HG03439 (cell line): ENCODE results near the gene MAD2L2.

ENCODE experiments used
- ATAC-seq: cut with Tn5 transposase; IDR thresholded peaks from one replicate; pipeline ENCODE4 v1.9.1; 2021; ENCODE audit warnings: mild to moderate bottlenecking, moderate library complexity; ENCODE audit not compliant: unreplicated experiment

Gene MAD2L2

DNA sequence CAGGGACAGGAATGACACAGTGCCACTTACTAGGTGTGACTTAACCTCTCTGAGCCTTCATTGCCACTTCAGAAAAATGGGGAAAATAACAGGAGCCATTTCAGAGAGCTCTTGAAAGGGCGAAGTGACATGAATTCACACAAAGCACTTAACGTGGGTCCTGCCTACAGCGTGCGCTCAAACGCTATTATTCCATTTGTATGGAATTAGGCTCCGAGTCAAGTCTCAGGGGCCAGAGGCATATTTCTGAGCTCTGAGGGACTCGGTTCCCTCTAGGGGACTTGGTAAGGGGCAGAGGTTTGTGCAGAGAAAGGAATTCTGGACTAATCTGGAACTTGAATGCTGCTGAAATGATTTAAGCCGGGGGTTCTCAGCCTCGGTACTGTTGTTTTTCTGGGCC lies 24.6 kb upstream of the MAD2L2 start:
- no peak for ATAC-seq

DNA sequence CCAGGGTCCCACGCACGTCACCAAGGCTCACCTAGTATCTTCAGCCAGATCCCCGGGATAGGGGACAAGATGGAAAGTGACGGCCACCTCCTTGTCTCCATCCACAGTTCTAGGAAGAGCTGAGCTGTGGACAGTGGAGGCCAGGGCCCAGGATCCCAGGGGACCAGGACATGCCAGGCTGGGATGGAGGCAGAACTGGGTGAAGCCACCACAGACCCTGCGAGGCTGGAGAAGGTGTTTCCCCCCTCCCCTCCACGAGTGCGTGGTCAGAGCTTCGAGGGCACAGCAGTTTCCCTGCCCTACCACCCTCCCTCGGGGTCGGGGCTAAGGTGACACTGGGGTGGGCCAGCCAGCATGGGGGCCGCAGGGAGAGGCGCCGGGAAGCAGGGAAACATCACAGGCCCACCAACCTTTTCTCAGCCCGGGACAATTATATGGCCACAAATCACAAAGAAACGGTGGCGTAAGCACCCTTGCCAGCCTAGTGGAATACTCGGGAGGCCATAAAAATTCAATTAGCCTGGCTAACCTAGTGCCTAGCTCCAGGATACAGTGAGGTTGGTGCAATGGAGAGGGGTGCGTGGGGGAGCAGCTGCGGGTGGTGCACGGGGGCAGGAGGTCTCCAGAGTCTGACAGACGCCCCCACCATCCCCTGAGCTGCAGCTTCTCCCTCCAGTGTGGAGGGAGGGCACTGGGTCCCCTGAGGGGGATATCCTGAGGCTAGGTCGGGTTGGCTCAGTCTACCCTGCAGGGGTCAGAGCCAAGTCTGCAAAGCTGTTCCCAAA lies 23.9 kb upstream of the MAD2L2 start:
- ATAC-seq = no peak

GRCh38 chr1:11704194-11704529 lies 23.2 kb upstream of the MAD2L2 start:
- ATAC-seq = no peak

DNA sequence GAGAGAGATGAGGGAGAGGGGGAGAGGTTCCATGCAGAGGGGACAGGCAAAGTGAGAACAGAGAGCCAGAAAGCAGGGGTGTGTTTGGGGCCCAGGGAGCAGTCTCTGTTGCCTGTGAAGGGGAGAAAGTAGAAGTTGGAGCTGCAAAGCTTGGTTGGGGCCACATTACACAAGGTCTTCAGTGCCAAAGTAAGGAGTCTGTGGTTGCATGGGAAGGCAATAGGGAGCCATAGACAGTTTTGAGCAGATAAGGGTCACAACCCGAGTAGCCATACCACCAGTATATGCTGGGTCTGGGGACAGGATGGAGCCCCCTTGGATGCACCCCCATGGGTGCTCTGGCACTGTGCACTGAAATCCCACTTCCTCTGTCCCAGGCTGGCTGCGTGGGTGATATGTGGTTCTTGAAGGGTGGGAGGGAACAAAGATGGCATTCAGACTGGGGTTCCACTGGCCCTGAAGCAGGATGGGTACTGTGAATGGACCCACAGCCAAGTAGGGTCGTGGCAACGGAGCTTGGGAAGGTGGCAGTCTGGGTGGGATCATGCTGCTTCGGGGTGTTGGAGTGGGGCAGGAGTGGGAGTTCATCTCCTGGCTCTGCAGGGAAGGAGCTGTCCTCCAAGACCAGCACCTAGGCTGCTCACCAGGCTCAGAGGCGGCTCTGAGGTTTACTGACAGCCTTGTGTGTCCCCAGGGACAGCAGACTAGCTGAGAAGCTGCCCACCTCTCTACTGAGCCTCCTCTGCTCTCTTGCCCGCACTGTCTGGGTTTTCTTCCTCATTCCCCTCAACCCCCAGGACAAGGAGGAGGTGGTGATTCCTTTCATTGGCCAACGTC lies 22.6 kb upstream of the MAD2L2 start:
- ATAC-seq = no peak

- no peak for ATAC-seq
These were observed 21.2 kb upstream of the MAD2L2 start for GRCh38 chr1:11701981-11702803.

GRCh38 chr1:11701551-11701961 lies 20.6 kb upstream of the MAD2L2 start:
- ATAC-seq = no peak

- no peak for ATAC-seq
These were observed 19.9 kb upstream of the MAD2L2 start for GRCh38 chr1:11700601-11701467.

DNA sequence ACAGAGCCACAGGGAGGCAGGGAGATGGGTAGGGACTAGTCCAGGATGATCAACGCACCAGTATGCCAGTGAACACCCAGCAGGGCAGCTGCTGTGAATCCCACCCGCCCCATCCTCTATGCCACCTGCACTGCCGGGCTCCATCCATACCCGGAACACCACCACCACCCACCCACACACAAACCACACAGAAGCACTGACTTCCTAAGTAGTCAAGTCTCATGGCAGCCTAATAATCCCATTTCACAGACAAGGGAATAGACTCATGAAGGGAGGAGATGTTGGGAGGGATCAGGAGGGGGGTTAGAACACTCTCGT lies 16.9 kb upstream of the MAD2L2 start:
- no peak for ATAC-seq

DNA sequence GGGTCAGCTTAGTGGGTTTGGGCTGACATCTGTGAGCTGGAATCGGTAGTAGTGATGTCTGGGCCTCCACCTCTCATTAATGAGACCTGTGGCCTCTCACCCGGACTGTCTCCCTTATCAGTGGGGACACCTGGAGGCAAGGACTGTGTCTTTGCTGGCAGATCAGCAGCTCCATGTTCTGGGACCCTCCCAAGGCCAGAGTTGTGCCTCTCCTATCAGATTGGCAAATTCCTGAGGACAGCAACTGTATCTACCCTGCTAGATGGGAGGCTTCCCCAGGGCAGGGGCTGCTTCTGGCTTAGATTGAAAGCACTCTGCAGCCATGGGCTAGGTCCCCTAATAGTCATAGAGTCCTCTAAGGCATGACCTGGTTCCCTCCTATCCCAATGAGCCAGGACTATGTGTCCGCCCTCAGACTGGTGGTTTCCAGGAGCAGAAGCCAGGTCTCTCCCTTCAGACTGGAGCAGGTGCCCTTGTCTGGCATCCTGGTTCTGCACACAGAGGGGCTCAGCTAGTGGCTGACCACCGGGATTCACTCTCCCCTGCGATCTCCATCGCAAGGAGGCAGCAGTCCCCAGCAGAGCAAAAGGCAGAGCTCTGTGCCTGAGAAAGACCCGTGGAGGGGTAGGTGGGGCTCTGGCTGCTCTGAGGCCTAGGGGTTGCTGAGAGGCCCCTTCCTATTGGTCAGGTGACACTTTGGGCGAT lies 16.4 kb upstream of the MAD2L2 start:
- ATAC-seq = no peak

DNA sequence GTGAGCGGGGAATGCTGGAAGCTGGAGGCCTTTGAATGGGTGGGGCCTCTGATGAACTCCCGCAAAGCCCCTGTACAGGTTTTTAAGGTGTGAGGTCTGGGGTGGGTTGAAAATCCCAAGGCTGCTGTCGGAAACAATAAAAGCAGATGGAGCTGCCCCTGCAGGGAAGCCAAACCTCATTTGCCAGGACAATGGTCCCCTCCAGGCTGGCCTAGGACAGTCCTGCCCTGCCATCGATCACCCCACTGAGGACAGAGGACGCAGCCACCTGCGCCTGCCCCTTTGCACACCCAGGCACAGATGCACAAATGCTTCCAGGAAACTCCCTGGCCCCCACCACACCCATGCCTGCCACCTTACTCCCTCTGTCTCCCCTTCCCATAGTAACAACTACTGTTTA lies 14.9 kb upstream of the MAD2L2 start:
- no peak for ATAC-seq

DNA sequence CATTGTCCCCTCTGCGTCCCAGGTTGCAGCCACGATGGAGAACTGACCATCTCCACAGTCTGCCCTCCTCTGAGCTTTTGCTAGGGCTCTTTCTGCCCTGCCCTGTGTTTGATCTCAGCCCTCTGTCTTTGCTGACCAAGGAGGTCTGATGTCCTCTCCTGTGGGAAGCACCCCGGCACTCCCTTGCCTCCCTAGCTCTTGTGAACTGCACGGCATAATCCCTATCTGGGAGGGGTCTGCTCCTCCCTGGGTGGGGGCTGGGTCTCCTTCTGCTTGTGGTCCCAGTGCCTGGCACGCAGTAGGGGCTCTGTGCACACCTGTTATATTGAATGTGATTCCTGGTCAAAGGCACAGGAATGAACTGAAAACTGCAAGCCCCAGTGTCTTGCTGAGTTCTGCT lies 13.0 kb upstream of the MAD2L2 start:
- no peak for ATAC-seq

DNA sequence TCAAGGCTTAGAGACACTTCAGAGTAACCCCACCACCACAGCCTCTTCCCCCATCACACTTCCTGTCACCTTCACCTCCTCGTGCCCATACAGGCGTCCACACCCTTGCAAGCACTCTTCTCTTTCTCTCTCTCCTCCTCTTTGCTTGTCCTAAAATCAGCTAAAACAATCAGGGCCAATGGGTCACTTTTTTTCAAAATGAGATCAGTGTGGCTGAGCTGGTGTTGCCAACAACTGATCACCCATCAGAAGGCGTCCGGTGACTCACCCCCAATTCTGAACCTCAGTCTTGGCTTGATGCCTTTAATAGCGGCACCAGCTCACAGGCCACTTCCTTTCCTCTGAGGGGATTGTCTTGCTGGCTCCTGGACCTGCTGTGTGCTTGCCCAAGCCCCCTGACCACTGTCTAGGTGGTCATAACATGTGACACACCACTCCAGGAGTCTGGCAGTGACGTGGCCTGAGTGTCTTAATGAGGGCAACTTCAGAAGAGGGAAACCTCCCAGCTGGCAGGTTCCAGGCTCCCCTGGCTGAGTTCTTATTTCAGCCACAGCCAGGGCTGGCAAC lies 12.2 kb upstream of the MAD2L2 start:
- ATAC-seq = no peak

- ATAC-seq = no peak
These were observed 11.2 kb upstream of the MAD2L2 start for GRCh38 chr1:11691928-11692711.

DNA sequence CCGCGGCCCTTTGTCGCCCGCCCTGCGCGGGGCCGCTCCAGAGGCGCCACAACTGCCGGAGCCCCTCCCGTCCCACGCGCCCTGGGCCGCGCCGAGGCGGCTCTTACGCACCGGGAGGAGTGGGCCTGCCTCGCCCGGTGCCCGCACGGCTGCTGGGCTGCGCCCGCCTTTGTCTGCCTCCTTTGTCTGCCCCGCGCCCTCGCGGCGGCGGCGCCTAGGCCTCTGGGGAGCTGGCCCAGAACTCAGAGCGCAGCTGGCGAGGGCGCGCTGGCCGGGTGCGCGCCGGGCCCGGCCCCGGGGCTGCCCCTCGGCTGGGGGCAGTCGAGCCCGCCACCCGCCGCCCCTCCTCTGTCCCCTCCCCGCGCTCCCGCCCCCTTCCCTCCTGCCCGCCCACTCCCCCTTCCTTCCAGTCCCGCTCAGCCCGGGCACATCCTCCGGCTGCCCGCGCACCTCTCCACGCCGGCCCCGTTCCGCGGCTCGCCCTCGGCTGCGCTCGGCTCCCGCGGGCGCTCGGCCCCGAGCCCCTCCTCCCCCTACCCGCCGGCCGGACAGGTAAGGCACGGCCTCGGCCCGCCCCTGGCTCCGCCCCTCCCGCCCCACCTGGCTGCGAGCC lies 10.5 kb upstream of the MAD2L2 start, which contains the start of gene DRAXIN:
TSS of gene DRAXIN (plus strand) at position 409 of the 613 bp plus-strand sequence. CDS start 14,549 bp downstream, outside the sequence.
- ATAC-seq = no peak

GRCh38 chr1:11690397-11691301 lies 9.7 kb upstream of the MAD2L2 start:
- no peak for ATAC-seq

- no peak for ATAC-seq
These were observed 7.6 kb upstream of the MAD2L2 start for GRCh38 chr1:11688506-11688905.

DNA sequence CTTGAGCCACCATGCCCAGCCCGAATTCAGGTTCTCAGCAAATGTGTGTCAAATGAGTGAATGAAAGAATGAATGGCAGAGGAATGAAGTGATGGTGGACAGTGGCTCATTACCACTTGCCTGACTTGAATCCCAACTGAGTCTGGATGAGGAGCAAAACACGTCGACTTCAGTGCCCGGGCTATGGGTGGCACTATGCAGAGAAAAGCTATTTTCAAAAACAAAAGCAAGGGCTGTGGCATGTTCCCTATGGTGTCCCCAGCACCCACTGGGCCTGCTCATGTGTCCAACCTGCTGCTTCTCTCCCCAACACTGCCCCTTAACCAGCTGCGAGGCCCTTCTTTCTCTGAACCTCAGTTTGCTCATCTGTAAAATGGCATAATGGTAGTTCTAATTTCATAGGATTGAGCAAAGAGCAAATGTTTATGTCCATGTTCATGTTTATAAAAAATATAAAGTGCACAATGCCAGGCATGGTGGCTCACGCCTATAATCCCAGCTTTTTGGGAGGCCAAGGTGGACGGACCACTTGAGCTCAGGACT lies 4.3 kb upstream of the MAD2L2 start:
- no peak for ATAC-seq
